Lung (tissue), 12 donors: Measurements from ENCODE around the gene DLG2. TPM values are rescaled to one million over a fixed set of nuclear protein-coding genes. Genes with fewer than 3 reads are reported as not detected.
A peak's percentile ranks its signal among the peaks of the same experiment; 100 is the strongest.

Experiments
- ATAC-seq: fragments of 200-7000 bp; cut with Tn5 transposase; one replicate; pipeline ENCODE4 v1.9.1; 2020; ENCODE audit warnings: moderate number of reproducible peaks; ENCODE audit not compliant: insufficient read depth, low FRiP score
- DNase-seq, 3 donors: peaks; one replicate each; pipeline ENCODE4 v3.0.0-alpha.2; 2013 to 2017
- H3K27ac ChIP-seq, 2 donors: one replicate each; pipeline ENCODE4 v1.5.1; 2013; ENCODE audit warnings: mild to moderate bottlenecking in 2 of 2, moderate library complexity in 2 of 2, control low read depth in 1 of 2, inconsistent platforms in 1 of 2, low read depth in 1 of 2, low read length in 1 of 2
- H3K27me3 ChIP-seq, 3 donors: one replicate each; pipeline ENCODE4 v1.5.1; 2013; ENCODE audit warnings: low read length in 2 of 3; ENCODE audit not compliant: control insufficient read depth in 3 of 3, insufficient read depth in 3 of 3
- H3K36me3 ChIP-seq, 4 donors: one replicate each; pipeline ENCODE4 v1.5.1; 2013; ENCODE audit warnings: low read length in 4 of 4, mild to moderate bottlenecking in 1 of 4, moderate library complexity in 1 of 4; ENCODE audit not compliant: control insufficient read depth in 4 of 4, insufficient read depth in 4 of 4
- H3K4me1 ChIP-seq, 5 donors: one replicate each; pipeline ENCODE4 v1.5.1; 2013; ENCODE audit warnings: low read length in 5 of 5, mild to moderate bottlenecking in 2 of 5, moderate library complexity in 1 of 5; ENCODE audit not compliant: control insufficient read depth in 5 of 5, insufficient read depth in 5 of 5
- H3K4me3 ChIP-seq: one replicate; pipeline ENCODE4 v1.5.1; 2013; ENCODE audit warnings: mild to moderate bottlenecking, control low read depth, moderate library complexity
- H3K9ac ChIP-seq, 2 donors: one replicate each; pipeline ENCODE4 v1.5.1; 2013; ENCODE audit warnings: low read length in 2 of 2, control low read depth in 1 of 2; ENCODE audit not compliant: insufficient read depth in 1 of 2
- H3K9me3 ChIP-seq, 4 donors: one replicate each; pipeline ENCODE4 v1.5.1; 2013; ENCODE audit warnings: low read length in 3 of 4, mild to moderate bottlenecking in 1 of 4, moderate library complexity in 1 of 4; ENCODE audit not compliant: control insufficient read depth in 4 of 4, insufficient read depth in 3 of 4
- WGBS, 2 donors: extraction: QIAGEN DNeasy Blood & Tissue Kit; methylation state at CpG; one replicate each; pipeline ENCODE4 v1.1.7; 2013; 5-methylcytosine and 5-hydroxymethylcytosine counted together
- polyA plus RNA-seq, 2 donors: library from polyadenylated mRNA; stranded (reverse); fragments of 200-250 nt; gene quantifications; one replicate each; pipeline ENCODE4 v1.2.1, GENCODE V29; 2013
- total RNA-seq, 2 donors: library from RNA; depleted of rRNA in 1 of 2; stranded (reverse); fragments of >200 nt in 1 of 2; gene quantifications; one replicate each; pipeline ENCODE4 v1.2.1, GENCODE V29; 2014 to 2021
- TF ChIP-seq, protein P1 (sequence below): IDR thresholded peaks from 2 replicates; pipeline ENCODE4 v1.5.1; 2012; ENCODE audit warnings: mild to moderate bottlenecking; ENCODE audit errors: control extremely low read depth, extremely low read depth
- donor health status: control.
- donor health status: control.
- donor health status: Bipolar disorder and iron deficiency.
- donor health status: healthy.
- donor health status: DM: yes; HTN: yes; CAD: no.

DLG2 gene
- total and polyA plus RNA-seq, 4 donors, result 0.32 to 24.1 (median 5.4) TPM

- H3K4me3 ChIP-seq, result no peak overlapping the region
- no peak overlapping the region for H3K27ac ChIP-seq
- H3K9ac ChIP-seq, result no peak overlapping the region
- DNase-seq, result peak in 1 of 3 donors; percentile 9
- H3K9me3 ChIP-seq, result no peaks in the 10 kb centered on the region
- H3K36me3 ChIP-seq, result no peaks in the 10 kb centered on the region
- no peaks in the 10 kb centered on the region for H3K27me3 ChIP-seq
- TF ChIP-seq, protein P1, sequence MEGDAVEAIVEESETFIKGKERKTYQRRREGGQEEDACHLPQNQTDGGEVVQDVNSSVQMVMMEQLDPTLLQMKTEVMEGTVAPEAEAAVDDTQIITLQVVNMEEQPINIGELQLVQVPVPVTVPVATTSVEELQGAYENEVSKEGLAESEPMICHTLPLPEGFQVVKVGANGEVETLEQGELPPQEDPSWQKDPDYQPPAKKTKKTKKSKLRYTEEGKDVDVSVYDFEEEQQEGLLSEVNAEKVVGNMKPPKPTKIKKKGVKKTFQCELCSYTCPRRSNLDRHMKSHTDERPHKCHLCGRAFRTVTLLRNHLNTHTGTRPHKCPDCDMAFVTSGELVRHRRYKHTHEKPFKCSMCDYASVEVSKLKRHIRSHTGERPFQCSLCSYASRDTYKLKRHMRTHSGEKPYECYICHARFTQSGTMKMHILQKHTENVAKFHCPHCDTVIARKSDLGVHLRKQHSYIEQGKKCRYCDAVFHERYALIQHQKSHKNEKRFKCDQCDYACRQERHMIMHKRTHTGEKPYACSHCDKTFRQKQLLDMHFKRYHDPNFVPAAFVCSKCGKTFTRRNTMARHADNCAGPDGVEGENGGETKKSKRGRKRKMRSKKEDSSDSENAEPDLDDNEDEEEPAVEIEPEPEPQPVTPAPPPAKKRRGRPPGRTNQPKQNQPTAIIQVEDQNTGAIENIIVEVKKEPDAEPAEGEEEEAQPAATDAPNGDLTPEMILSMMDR, result no peak
- H3K4me1 ChIP-seq, result no peaks in the 10 kb centered on the region
- 60 to 63% methylated on average over 3 of the region's 3 CpGs for WGBS, 2 donors
- ATAC-seq, result no peak
These were observed 1046.1 kb downstream of the DLG2 start for GRCh38 chr11:84581083-84581482.

DNA sequence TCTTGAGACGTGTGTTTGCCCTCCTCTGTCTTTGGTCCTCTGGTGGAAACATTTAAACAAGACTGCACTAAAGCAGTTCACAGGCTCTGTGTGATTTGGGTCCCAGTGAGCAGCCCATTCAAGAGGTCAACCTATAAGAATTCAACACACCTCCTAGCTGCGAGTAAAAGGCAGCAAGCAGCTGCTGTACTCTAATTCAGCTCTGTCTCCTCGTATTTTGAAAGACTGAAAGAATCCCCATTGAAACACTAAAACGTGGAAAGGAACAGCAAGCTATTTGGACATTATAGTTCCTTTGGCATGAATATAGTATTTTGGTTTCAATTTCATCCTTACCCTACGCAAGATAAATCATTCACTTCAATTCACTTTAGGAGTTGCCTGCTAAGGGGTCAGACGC lies 1046.7 kb downstream of the DLG2 start:
- WGBS, 2 donors, result 78 to 83% methylated on average over 6 of the region's 6 CpGs
- TF ChIP-seq, protein P1, result no peak
- DNase-seq, result peak in 1 of 3 donors; percentile 8

DNA sequence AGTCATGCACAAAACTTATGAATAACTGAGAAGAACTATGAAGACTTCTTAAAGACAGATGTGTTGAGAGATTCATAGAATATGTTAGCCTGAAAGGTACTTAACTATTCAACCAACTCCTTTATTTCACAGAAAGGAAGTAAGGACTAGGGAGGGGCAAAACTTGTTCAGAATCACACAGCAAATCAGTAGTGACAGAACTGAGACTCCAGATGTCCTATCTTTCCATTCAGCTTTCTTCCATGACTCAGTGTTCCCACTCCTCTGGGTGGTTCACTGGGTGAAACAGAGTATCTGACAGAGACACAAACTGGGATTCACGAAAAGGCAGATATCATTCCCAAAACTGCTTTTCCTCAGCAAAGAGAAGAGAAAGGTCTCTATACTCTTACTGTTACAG lies 1053.3 kb downstream of the DLG2 start:
- DNase-seq, result no peak
- Histone ChIP-seq H3K9ac (no peak overlapping the region), H3K27me3 (no peaks in the 10 kb centered on the region), H3K9me3 (no peaks in the 10 kb centered on the region), H3K4me3 (no peak overlapping the region), H3K36me3 (no peaks in the 10 kb centered on the region), H3K4me1 (no peaks in the 10 kb centered on the region), H3K27ac (no peak overlapping the region)
- 81 to 84% methylated on average over 1 of the region's 1 CpG for WGBS, 2 donors
- no peak for ATAC-seq
- TF ChIP-seq, protein P1, result no peak

More for the DNA sequence above, 1046.7 kb downstream of the DLG2 start:
- Histone ChIP-seq H3K9ac (no peak overlapping the region), H3K27me3 (no peaks in the 10 kb centered on the region), H3K27ac (no peak overlapping the region), H3K4me1 (no peaks in the 10 kb centered on the region), H3K36me3 (no peaks in the 10 kb centered on the region), H3K4me3 (no peak overlapping the region), H3K9me3 (no peaks in the 10 kb centered on the region)
- ATAC-seq, result no peak

DNA sequence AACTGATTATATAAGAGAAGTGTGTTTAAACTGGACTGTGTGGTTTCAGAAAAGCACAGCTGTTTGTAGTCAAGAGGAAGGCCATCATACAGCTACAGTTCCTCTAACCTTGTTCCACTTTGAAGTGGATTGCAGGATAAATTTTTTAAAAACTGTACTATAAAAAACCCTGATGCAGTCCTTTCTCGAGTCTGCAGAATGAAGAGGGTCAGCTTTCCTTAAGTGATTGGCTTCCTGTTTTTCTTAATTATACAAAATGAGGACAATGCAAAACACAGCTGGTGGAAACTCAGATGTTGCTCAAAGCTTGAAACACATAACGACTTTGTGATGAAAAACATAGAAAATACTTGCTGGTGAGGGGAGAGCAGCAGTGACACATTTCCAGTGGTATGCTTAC lies 1060.5 kb downstream of the DLG2 start:
- no peak for ATAC-seq
- 5 to 12% methylated on average over 2 of the region's 2 CpGs for WGBS, 2 donors

More for the DNA sequence above, 1060.5 kb downstream of the DLG2 start:
- Histone ChIP-seq H3K36me3 (no peaks in the 10 kb centered on the region), H3K4me3 (no peak overlapping the region), H3K27ac (no peak overlapping the region), H3K27me3 (no peaks in the 10 kb centered on the region), H3K9ac (no peak overlapping the region), H3K4me1 (peaks cover 0 to 6% (median 0%) of the 10 kb centered on the region in 5 donors), H3K9me3 (no peaks in the 10 kb centered on the region)
- peak in 2 of 3 donors; percentile 3 to 43 for DNase-seq
- TF ChIP-seq, protein P1, result no peak
